H1 (cell line): ENCODE data around the gene RIPPLY3. TPM values are rescaled to one million over a fixed set of nuclear protein-coding genes. Genes with fewer than 3 reads are reported as not detected.

ENCODE experiments used
- GTF2F1 ChIP-seq: IDR thresholded peaks from 2 replicates; pipeline ENCODE4 v1.6.1; 2012; ENCODE audit warnings: low read depth, low read length, improper control_type of control experiment, borderline replicate concordance
- KDM4A ChIP-seq: IDR thresholded peaks from one replicate; pipeline ENCODE4 v1.7.1; 2012; ENCODE audit warnings: low read depth, mild to moderate bottlenecking, moderate library complexity, low read length, inconsistent platforms; ENCODE audit not compliant: severe bottlenecking
- RNF2 ChIP-seq: fragments of 200-900, 300-1000 bp; sonication (generic); IDR thresholded peaks from 2 replicates; pipeline ENCODE4 v1.7.1; 2016; ENCODE audit warnings: borderline replicate concordance, low read depth, mild to moderate bottlenecking, antibody characterized with exemption, low read length; ENCODE audit not compliant: poor library complexity, severe bottlenecking; ENCODE audit errors: missing control alignments
- SP4 ChIP-seq: IDR thresholded peaks from 2 replicates; pipeline ENCODE4 v1.6.1; 2012; ENCODE audit warnings: low read length, inconsistent platforms
- SUZ12 ChIP-seq: fragments of 200-600 bp; sonication (generic); IDR thresholded peaks from 2 replicates; pipeline ENCODE4 v1.6.1; 2012; ENCODE audit warnings: mild to moderate bottlenecking, inconsistent platforms, low read length, moderate library complexity, mixed read lengths
- polyA plus RNA-seq, 7 experiments: library from polyadenylated mRNA; depleted of rRNA in 3 of 7; stranded (reverse) in 5 of 7; unstranded in 2 of 7; fragments of >200 nt in 5 of 7; fragments of 200-250 nt in 2 of 7; gene quantifications; 1 replicate in 5 of 7; 2 replicates in 1 of 7; 4 replicates in 1 of 7; pipeline versions ENCODE4 v1.2.1 to v1.2.3, GENCODE V29; 2011 to 2013; ENCODE audit warnings: missing spikeins in 2 of 7, mixed read lengths in 2 of 7
- total RNA-seq: library from RNA; stranded (reverse); fragmentation: NEBNext Ultra II Directional; extraction: Animal tissue kit (Norgen Biotek cat#: 25700); gene quantifications from 2 replicates; pipeline ENCODE4 v1.2.1, GENCODE V29; 2021

RIPPLY3 gene
- total and polyA plus RNA-seq, 2 of the 8 experiments (the other 6 are each of a cell fraction or from before 2014, with no cell fraction given), result 2.0 to 2.2 TPM

DNA sequence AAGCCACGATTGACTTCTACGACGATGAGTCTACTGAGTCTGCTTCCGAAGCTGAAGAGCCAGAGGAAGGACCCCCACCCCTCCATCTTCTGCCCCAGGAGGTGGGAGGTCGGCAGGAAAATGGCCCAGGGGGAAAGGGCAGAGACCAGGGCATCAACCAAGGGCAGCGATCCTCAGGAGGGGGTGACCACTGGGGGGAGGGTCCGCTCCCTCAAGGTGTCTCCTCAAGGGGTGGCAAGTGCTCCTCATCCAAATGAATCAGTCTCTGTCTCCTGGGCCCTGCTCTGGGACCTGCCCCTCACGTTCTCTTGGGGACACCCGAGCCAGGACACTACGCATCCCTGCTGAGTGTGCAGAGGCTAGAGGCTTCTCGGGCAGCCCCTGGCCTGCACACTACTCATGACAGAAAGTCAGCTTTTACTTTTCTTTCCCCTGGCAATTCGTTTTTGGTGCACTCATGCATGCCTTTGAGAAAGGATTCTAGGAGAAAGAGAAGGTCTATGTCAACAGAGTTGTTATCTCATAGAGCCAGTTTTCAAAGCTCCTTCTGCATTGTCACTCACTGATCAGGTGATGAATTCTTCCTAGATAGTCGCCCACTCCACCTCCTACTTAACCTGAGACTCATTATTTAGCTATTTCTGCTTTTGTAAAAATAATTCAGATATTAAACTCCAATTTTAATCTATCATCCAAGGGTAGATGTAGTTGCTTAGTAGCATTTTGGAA is 11.6 kb downstream of the RIPPLY3 start (continued):
- no peak for TF ChIP-seq RNF2
- no peak for TF ChIP-seq GTF2F1
- no peak for TF ChIP-seq KDM4A
- no peak for TF ChIP-seq SUZ12
- no peak for TF ChIP-seq SP4
- TF ChIP-seq, all 59 proteins: peak for 0
